Endodermal cell (in vitro differentiated cells): ENCODE data around the gene SUSD1. TPM values are rescaled to one million over a fixed set of nuclear protein-coding genes. Genes with fewer than 3 reads are reported as not detected.

Experiments
- DNase-seq: peaks from one replicate; pipeline ENCODE4 v3.0.0-alpha.2; 2017
- H3K27ac ChIP-seq: 2 replicates; pipeline ENCODE4 v1.5.1; 2013; ENCODE audit warnings: mild to moderate bottlenecking, low read depth, low read length, moderate library complexity
- H3K27me3 ChIP-seq: 2 replicates; pipeline ENCODE4 v1.6.1; 2013; ENCODE audit warnings: mild to moderate bottlenecking, low read length, moderate library complexity; ENCODE audit not compliant: insufficient read depth, control insufficient read depth, poor library complexity, severe bottlenecking
- H3K36me3 ChIP-seq: 2 replicates; pipeline ENCODE4 v1.7.0; 2013; ENCODE audit warnings: mild to moderate bottlenecking, low read length, moderate library complexity; ENCODE audit not compliant: control insufficient read depth, insufficient read depth
- H3K4me1 ChIP-seq: one replicate; pipeline ENCODE4 v1.7.0; 2013; ENCODE audit warnings: low read length; ENCODE audit not compliant: control insufficient read depth, insufficient read depth
- H3K4me3 ChIP-seq: 2 replicates; pipeline ENCODE4 v1.5.1; 2013; ENCODE audit warnings: mild to moderate bottlenecking, low read length, moderate library complexity
- H3K9ac ChIP-seq: 2 replicates; pipeline ENCODE4 v1.6.1; 2013; ENCODE audit warnings: mild to moderate bottlenecking, low read length, moderate library complexity; ENCODE audit not compliant: poor library complexity, severe bottlenecking; ENCODE audit errors: extremely low read depth
- H3K9me3 ChIP-seq: 2 replicates; pipeline ENCODE4 v1.6.1; 2013; ENCODE audit warnings: mild to moderate bottlenecking, low read length, moderate library complexity; ENCODE audit not compliant: control insufficient read depth
- H3K27ac Mint-ChIP-seq: 2 replicates; pipeline ENCODE4 v1.8.0; 2020; ENCODE audit warnings: mixed read lengths
- H3K27me3 Mint-ChIP-seq: 2 replicates; pipeline ENCODE4 v1.8.0; 2021; ENCODE audit warnings: mild to moderate bottlenecking, mixed read lengths; ENCODE audit not compliant: insufficient read depth
- H3K36me3 Mint-ChIP-seq: 2 replicates; pipeline ENCODE4 v1.8.0; 2020; ENCODE audit warnings: low read depth, mixed read lengths
- H3K4me1 Mint-ChIP-seq: 2 replicates; pipeline ENCODE4 v1.8.0; 2020; ENCODE audit warnings: mixed read lengths
- H3K4me3 Mint-ChIP-seq: 2 replicates; pipeline ENCODE4 v1.8.0; 2020; ENCODE audit warnings: mild to moderate bottlenecking, moderate library complexity, mixed read lengths
- H3K9me3 Mint-ChIP-seq: 2 replicates; pipeline ENCODE4 v1.8.0; 2020; ENCODE audit warnings: mild to moderate bottlenecking, mixed read lengths
- CTCF ChIP-seq: fragments of 200-600 bp; sonication (generic); conservative IDR thresholded peaks from 2 replicates; pipeline ENCODE4 v1.5.0; 2021; ENCODE audit warnings: antibody characterized with exemption, mild to moderate bottlenecking
- total RNA-seq, 2 donors: library from RNA; stranded (reverse); fragmentation: NEBNext Ultra II Directional in 1 of 2; extraction: Animal tissue kit (Norgen Biotek cat#: 25700) in 1 of 2; gene quantifications; 2 replicates in 1 of 2; 3 replicates in 1 of 2; pipeline ENCODE4 v1.2.1, GENCODE V29; 2021

SUSD1 gene
- total RNA-seq, 2 donors from 2014 or later, result 7.7 to 10.4 TPM

GRCh38 chr9:111991179-111991578, 183.9 kb downstream of the SUSD1 start:
- H3K36me3 ChIP-seq, result no peaks in the 10 kb centered on the region
- DNase-seq, result no peak
- no peak for TF ChIP-seq CTCF
- Mint-ChIP-seq H3K27ac (no peak overlapping the region), H3K4me1 (no peaks in the 10 kb centered on the region), H3K4me3 (no peak overlapping the region), H3K27me3 (peaks cover 3% of the 10 kb centered on the region), H3K9me3 (no peaks in the 10 kb centered on the region), H3K36me3 (no peaks in the 10 kb centered on the region)
- H3K27ac ChIP-seq, result no peak overlapping the region
- no peaks in the 10 kb centered on the region for H3K9me3 ChIP-seq
- H3K27me3 ChIP-seq, result no peaks in the 10 kb centered on the region
- no peak overlapping the region for H3K9ac ChIP-seq
- H3K4me1 ChIP-seq, result no peaks in the 10 kb centered on the region
- H3K4me3 ChIP-seq, result no peak overlapping the region

Other genes starting within 250 kb of the SUSD1 start
- gene PTBP3, start 158.3 kb upstream of the SUSD1 start, total RNA-seq, result 10 to 100 TPM; 83.3 to 94.8 TPM
- 10 to 100 TPM; 22.5 to 29.1 TPM for gene HSDL2, start 204.8 kb upstream of the SUSD1 start, total RNA-seq